ENCODE data around the gene RASSF5. TPM values are rescaled to one million over a fixed set of nuclear protein-coding genes. Genes with fewer than 3 reads are reported as not detected.

Gene RASSF5
- total and polyA plus RNA-seq, 2 experiments from 2014 or later: 0.48 to 4.4 TPM

GRCh38 chr1:206596319-206596666 is 89.0 kb downstream of the RASSF5 start:
- no peaks in the 10 kb centered on the region for H3K27me3 ChIP-seq (ENCODE audit: insufficient read depth)
- H3K9me2 ChIP-seq (ENCODE audit: insufficient read depth): no peaks in the 10 kb centered on the region
- H2AFZ ChIP-seq: no peak overlapping the region
- Mint-ChIP-seq H3K27me3 (ENCODE audit: insufficient read depth, low read depth, poor library complexity) (peaks cover 4% of the 10 kb centered on the region), H3K4me1 (peaks cover 4% of the 10 kb centered on the region; the same call in 1 of the 3 replicates), H3K4me3 (no peak overlapping the region), H3K27ac (no peak overlapping the region), H3K36me3 (ENCODE audit: low read depth) (peaks cover 53% of the 10 kb centered on the region), H3K9me3 (no peaks in the 10 kb centered on the region)
- H3K36me3 ChIP-seq (ENCODE audit: insufficient read depth): peaks cover 19% of the 10 kb centered on the region
- peaks cover 6% of the 10 kb centered on the region; the same call in 1 of the 2 replicates for H4K20me1 ChIP-seq (replicated peaks; ENCODE audit: insufficient read depth)
- no peak overlapping the region for H3K4me2 ChIP-seq
- no peak for DNase-seq (ENCODE audit: low spot score)
- no peaks in the 10 kb centered on the region for H3K79me2 ChIP-seq (replicated peaks; ENCODE audit: insufficient read depth)
- H3K27ac ChIP-seq (ENCODE audit: low read depth): no peak overlapping the region
- no peaks in the 10 kb centered on the region for H3K4me1 ChIP-seq (ENCODE audit: insufficient read depth)
- no peaks in the 10 kb centered on the region for H3F3A ChIP-seq (replicated peaks; ENCODE audit: low read depth)
- ATAC-seq: no peak
- no peak overlapping the region for H3K4me3 ChIP-seq
- no peak for TF ChIP-seq JUNB (IDR thresholded peaks at IDR 0.05; ENCODE audit: unreplicated experiment)
- TF ChIP-seq CREB1 (CRISPR knock-in tag; IDR thresholded peaks at IDR 0.05; ENCODE audit: low read depth): no peak
- no peak for TF ChIP-seq POLR2AphosphoS5 (IDR thresholded peaks at IDR 0.05; ENCODE audit: low read depth)
- no peak for TF ChIP-seq ZNF331 (CRISPR knock-in tag; IDR thresholded peaks at IDR 0.05; ENCODE audit: low read depth)

DNA sequence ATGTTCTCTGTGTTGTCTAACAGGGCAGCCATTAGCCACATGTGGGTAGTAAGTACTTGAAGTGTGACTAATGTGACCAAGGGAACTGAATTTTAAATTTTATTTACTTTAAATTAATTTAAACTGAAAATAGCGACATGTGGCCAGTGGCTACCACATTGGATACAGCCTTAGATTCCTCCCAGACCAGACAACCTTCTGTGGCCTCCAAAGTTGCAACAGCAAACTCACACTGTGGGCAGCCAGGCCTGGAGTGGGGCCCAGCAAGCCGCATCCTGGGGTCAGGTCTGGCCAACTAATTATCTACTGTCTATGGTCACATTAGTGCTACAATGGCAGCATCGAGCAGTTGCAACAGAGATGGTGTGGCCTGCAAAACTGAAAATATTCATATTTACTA is 93.2 kb downstream of the RASSF5 start:
- Histone ChIP-seq H3F3A (replicated peaks; ENCODE audit: low read depth) (no peaks in the 10 kb centered on the region), H4K20me1 (replicated peaks; ENCODE audit: insufficient read depth) (no peaks in the 10 kb centered on the region), H3K4me2 (no peak overlapping the region), H3K36me3 (ENCODE audit: insufficient read depth) (peaks cover 20% of the 10 kb centered on the region), H3K79me2 (replicated peaks; ENCODE audit: insufficient read depth) (no peaks in the 10 kb centered on the region), H3K4me3 (no peak overlapping the region), H3K9me2 (ENCODE audit: insufficient read depth) (no peaks in the 10 kb centered on the region), H3K27me3 (ENCODE audit: insufficient read depth) (no peaks in the 10 kb centered on the region), H3K27ac (ENCODE audit: low read depth) (no peak overlapping the region), H3K4me1 (ENCODE audit: insufficient read depth) (no peaks in the 10 kb centered on the region), H2AFZ (no peak overlapping the region)
- Mint-ChIP-seq H3K36me3 (ENCODE audit: low read depth) (peaks cover 38% of the 10 kb centered on the region), H3K27ac (no peak overlapping the region), H3K9me3 (no peaks in the 10 kb centered on the region), H3K4me1 (peaks cover 4% of the 10 kb centered on the region; the same call in 1 of the 3 replicates), H3K27me3 (ENCODE audit: insufficient read depth, low read depth, poor library complexity) (peaks cover 4% of the 10 kb centered on the region), H3K4me3 (no peak overlapping the region)
- DNase-seq (ENCODE audit: low spot score) (no peak), ATAC-seq (no peak)
- TF ChIP-seq JUNB (IDR thresholded peaks at IDR 0.05; ENCODE audit: unreplicated experiment) (no peak), POLR2AphosphoS5 (IDR thresholded peaks at IDR 0.05; ENCODE audit: low read depth) (no peak), ZNF114 (CRISPR knock-in tag; IDR thresholded peaks at IDR 0.05) (no peak), EZH2phosphoT487 (IDR thresholded peaks at IDR 0.05; ENCODE audit: unreplicated experiment) (no peak), CREB1 (CRISPR knock-in tag; IDR thresholded peaks at IDR 0.05; ENCODE audit: low read depth) (no peak), NANOG (IDR thresholded peaks at IDR 0.05; ENCODE audit: borderline replicate concordance) (no peak), ETS1 (IDR thresholded peaks at IDR 0.05) (no peak), ZNF331 (CRISPR knock-in tag; IDR thresholded peaks at IDR 0.05; ENCODE audit: low read depth) (no peak), EZH2 (IDR thresholded peaks at IDR 0.05; ENCODE audit: low read depth, unreplicated experiment) (no peak), STAT1 (IDR thresholded peaks at IDR 0.05; ENCODE audit: unreplicated experiment) (no peak)
- TF ChIP-seq, protein P1, sequence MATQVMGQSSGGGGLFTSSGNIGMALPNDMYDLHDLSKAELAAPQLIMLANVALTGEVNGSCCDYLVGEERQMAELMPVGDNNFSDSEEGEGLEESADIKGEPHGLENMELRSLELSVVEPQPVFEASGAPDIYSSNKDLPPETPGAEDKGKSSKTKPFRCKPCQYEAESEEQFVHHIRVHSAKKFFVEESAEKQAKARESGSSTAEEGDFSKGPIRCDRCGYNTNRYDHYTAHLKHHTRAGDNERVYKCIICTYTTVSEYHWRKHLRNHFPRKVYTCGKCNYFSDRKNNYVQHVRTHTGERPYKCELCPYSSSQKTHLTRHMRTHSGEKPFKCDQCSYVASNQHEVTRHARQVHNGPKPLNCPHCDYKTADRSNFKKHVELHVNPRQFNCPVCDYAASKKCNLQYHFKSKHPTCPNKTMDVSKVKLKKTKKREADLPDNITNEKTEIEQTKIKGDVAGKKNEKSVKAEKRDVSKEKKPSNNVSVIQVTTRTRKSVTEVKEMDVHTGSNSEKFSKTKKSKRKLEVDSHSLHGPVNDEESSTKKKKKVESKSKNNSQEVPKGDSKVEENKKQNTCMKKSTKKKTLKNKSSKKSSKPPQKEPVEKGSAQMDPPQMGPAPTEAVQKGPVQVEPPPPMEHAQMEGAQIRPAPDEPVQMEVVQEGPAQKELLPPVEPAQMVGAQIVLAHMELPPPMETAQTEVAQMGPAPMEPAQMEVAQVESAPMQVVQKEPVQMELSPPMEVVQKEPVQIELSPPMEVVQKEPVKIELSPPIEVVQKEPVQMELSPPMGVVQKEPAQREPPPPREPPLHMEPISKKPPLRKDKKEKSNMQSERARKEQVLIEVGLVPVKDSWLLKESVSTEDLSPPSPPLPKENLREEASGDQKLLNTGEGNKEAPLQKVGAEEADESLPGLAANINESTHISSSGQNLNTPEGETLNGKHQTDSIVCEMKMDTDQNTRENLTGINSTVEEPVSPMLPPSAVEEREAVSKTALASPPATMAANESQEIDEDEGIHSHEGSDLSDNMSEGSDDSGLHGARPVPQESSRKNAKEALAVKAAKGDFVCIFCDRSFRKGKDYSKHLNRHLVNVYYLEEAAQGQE (IDR thresholded peaks at IDR 0.05; ENCODE audit: unreplicated experiment): no peak
